Measurements from ENCODE around the gene SLC7A1. TPM values are rescaled to one million over a fixed set of nuclear protein-coding genes. Genes with fewer than 3 reads are reported as not detected.

SLC7A1 gene
- total RNA-seq, 3 donors from 2014 or later (not counting 1 experiment from before 2014, with no cell fraction given) = 8.7 to 12.6 (median 10.2) TPM

DNA sequence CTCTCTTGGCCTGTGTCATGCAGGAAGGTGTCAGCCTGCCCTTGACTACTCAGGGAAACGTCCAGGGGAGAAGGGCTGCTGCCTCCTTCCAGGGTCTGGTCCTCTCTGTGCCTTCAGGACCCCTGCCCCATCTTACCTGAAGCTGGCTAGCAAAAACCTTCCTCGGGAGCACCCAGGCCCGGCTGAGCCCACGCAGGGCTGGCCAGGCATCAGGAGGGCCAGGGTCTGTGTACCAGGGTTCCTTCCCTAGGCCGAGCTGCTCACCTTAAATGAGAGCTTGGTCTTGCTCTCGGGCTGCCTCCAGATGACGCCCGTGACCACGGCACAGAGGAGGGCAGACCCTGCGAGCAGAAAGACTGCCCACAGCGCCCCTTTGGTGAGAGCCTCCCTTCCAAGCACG lies 78.6 kb downstream of the SLC7A1 start:
- H3K9me3 Mint-ChIP-seq = no peaks in the 10 kb centered on the region
- no peaks in the 10 kb centered on the region for H3K27me3 Mint-ChIP-seq (ENCODE audit: low read depth in 2 of 2)
- H3K36me3 Mint-ChIP-seq = no peaks in the 10 kb centered on the region
- WGBS (ENCODE audit: insufficient coverage) = 98% methylated on average over 11 of the region's 12 CpGs
- DNase-seq (no peak), ATAC-seq (no peak)
- Histone ChIP-seq H3K27ac (ENCODE audit: low read length) (no peak overlapping the region), H3K36me3 (ENCODE audit: control insufficient read depth, insufficient read depth, low read length) (peaks cover 20% of the 10 kb centered on the region), H3K4me1 (ENCODE audit: control insufficient read depth, insufficient read depth, low read length) (no peaks in the 10 kb centered on the region), H3K4me3 (ENCODE audit: low read length) (no peak overlapping the region), H3K9me3 (ENCODE audit: control insufficient read depth, insufficient read depth, low read length) (no peaks in the 10 kb centered on the region), H3K27me3 (ENCODE audit: control insufficient read depth, insufficient read depth, low read length) (no peaks in the 10 kb centered on the region)
- intact Hi-C loops (cut with micrococcal nuclease) = no loop called here
- H3K27ac Mint-ChIP-seq = no peak overlapping the region
- TF ChIP-seq CTCF (IDR thresholded peaks at IDR 0.05) = no peak
- H3K4me1 Mint-ChIP-seq = no peaks in the 10 kb centered on the region
- no peak overlapping the region for H3K4me3 Mint-ChIP-seq

GRCh38 chr13:29516012-29516411 lies 79.5 kb downstream of the SLC7A1 start:
- no peaks in the 10 kb centered on the region for H3K4me1 ChIP-seq (ENCODE audit: control insufficient read depth, insufficient read depth, low read length)
- intact Hi-C loops (cut with micrococcal nuclease) = no loop called here
- H3K9me3 Mint-ChIP-seq = no peaks in the 10 kb centered on the region
- WGBS (ENCODE audit: insufficient coverage) = 95% methylated on average over 8 of the region's 11 CpGs
- TF ChIP-seq CTCF (IDR thresholded peaks at IDR 0.05) = no peak
- H3K27me3 Mint-ChIP-seq (ENCODE audit: low read depth in 2 of 2) = no peaks in the 10 kb centered on the region
- no peak overlapping the region for H3K4me3 ChIP-seq (ENCODE audit: low read length)
- H3K4me3 Mint-ChIP-seq = no peak overlapping the region
- H3K27me3 ChIP-seq (ENCODE audit: control insufficient read depth, insufficient read depth, low read length) = no peaks in the 10 kb centered on the region
- H3K36me3 Mint-ChIP-seq = no peaks in the 10 kb centered on the region
- H3K36me3 ChIP-seq (ENCODE audit: control insufficient read depth, insufficient read depth, low read length) = peaks cover 15% of the 10 kb centered on the region
- no peak overlapping the region for H3K27ac Mint-ChIP-seq
- ATAC-seq (no peak), DNase-seq (no peak)
- H3K27ac ChIP-seq (ENCODE audit: low read length) = no peak overlapping the region
- no peaks in the 10 kb centered on the region for H3K4me1 Mint-ChIP-seq
- no peaks in the 10 kb centered on the region for H3K9me3 ChIP-seq (ENCODE audit: control insufficient read depth, insufficient read depth, low read length)

DNA sequence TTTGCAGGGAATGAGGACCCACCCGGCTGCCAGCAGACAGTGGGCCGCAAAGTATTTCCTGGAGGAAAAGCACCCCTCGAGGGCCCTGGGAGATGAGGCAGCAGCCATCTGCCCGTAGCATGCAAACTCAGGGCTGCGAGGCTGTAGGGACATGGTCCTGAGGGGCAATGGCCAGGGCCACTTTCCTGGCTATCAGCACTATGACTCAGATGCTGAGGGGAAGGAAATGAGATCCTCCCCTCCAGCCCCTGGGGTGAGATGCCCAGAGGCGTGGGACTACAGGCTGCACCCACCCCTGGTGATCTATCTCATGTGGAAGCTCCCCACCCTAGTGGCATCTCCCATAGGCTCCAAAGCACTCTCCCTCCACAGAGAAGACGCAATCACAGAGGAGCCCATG lies 80.1 kb downstream of the SLC7A1 start:
- intact Hi-C loops (cut with micrococcal nuclease) = no loop called here
- H3K27me3 ChIP-seq (ENCODE audit: control insufficient read depth, insufficient read depth, low read length) = no peaks in the 10 kb centered on the region
- DNase-seq (no peak), ATAC-seq (no peak)
- Mint-ChIP-seq H3K36me3 (no peaks in the 10 kb centered on the region), H3K27me3 (ENCODE audit: low read depth in 2 of 2) (no peaks in the 10 kb centered on the region), H3K9me3 (no peaks in the 10 kb centered on the region), H3K27ac (no peak overlapping the region), H3K4me1 (no peaks in the 10 kb centered on the region), H3K4me3 (no peak overlapping the region)
- H3K36me3 ChIP-seq (ENCODE audit: control insufficient read depth, insufficient read depth, low read length) = peaks cover 15% of the 10 kb centered on the region
- H3K4me1 ChIP-seq (ENCODE audit: control insufficient read depth, insufficient read depth, low read length) = no peaks in the 10 kb centered on the region
- WGBS (ENCODE audit: insufficient coverage) = 96% methylated on average over 7 of the region's 7 CpGs
- TF ChIP-seq CTCF (IDR thresholded peaks at IDR 0.05) = no peak
- H3K9me3 ChIP-seq (ENCODE audit: control insufficient read depth, insufficient read depth, low read length) = no peaks in the 10 kb centered on the region
- no peak overlapping the region for H3K4me3 ChIP-seq (ENCODE audit: low read length)
- H3K27ac ChIP-seq (ENCODE audit: low read length) = no peak overlapping the region

GRCh38 chr13:29514720-29515310 lies 80.7 kb downstream of the SLC7A1 start:
- H3K27ac Mint-ChIP-seq = no peak overlapping the region
- Histone ChIP-seq H3K9me3 (ENCODE audit: control insufficient read depth, insufficient read depth, low read length) (no peaks in the 10 kb centered on the region), H3K4me1 (ENCODE audit: control insufficient read depth, insufficient read depth, low read length) (no peaks in the 10 kb centered on the region), H3K4me3 (ENCODE audit: low read length) (no peak overlapping the region), H3K27me3 (ENCODE audit: control insufficient read depth, insufficient read depth, low read length) (no peaks in the 10 kb centered on the region), H3K36me3 (ENCODE audit: control insufficient read depth, insufficient read depth, low read length) (peaks cover 15% of the 10 kb centered on the region), H3K27ac (ENCODE audit: low read length) (no peak overlapping the region)
- DNase-seq (no peak), ATAC-seq (no peak)
- H3K4me1 Mint-ChIP-seq = no peaks in the 10 kb centered on the region
- H3K27me3 Mint-ChIP-seq (ENCODE audit: low read depth in 2 of 2) = no peaks in the 10 kb centered on the region
- no peak overlapping the region for H3K4me3 Mint-ChIP-seq
- intact Hi-C loops (cut with micrococcal nuclease) = no loop called here
- no peaks in the 10 kb centered on the region for H3K36me3 Mint-ChIP-seq
- TF ChIP-seq CTCF (IDR thresholded peaks at IDR 0.05) = no peak
- no peaks in the 10 kb centered on the region for H3K9me3 Mint-ChIP-seq
- WGBS (ENCODE audit: insufficient coverage) = 89% methylated on average over 13 of the region's 13 CpGs
